HG03571 (cell line): ENCODE results near the gene EMILIN3.

Experiments used
- ATAC-seq: cut with Tn5 transposase; IDR thresholded peaks from one replicate; pipeline ENCODE4 v1.9.1; 2021; ENCODE audit not compliant: unreplicated experiment

The EMILIN3 gene, protein sequence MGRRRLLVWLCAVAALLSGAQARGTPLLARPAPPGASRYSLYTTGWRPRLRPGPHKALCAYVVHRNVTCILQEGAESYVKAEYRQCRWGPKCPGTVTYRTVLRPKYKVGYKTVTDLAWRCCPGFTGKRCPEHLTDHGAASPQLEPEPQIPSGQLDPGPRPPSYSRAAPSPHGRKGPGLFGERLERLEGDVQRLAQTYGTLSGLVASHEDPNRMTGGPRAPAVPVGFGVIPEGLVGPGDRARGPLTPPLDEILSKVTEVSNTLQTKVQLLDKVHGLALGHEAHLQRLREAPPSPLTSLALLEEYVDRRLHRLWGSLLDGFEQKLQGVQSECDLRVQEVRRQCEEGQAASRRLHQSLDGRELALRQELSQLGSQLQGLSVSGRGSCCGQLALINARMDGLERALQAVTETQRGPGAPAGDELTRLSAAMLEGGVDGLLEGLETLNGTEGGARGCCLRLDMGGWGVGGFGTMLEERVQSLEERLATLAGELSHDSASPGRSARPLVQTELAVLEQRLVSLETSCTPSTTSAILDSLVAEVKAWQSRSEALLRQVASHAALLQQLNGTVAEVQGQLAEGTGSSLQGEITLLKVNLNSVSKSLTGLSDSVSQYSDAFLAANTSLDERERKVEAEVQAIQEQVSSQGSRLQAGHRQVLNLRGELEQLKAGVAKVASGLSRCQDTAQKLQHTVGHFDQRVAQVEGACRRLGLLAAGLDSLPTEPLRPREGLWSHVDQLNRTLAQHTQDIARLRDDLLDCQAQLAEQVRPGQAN

DNA sequence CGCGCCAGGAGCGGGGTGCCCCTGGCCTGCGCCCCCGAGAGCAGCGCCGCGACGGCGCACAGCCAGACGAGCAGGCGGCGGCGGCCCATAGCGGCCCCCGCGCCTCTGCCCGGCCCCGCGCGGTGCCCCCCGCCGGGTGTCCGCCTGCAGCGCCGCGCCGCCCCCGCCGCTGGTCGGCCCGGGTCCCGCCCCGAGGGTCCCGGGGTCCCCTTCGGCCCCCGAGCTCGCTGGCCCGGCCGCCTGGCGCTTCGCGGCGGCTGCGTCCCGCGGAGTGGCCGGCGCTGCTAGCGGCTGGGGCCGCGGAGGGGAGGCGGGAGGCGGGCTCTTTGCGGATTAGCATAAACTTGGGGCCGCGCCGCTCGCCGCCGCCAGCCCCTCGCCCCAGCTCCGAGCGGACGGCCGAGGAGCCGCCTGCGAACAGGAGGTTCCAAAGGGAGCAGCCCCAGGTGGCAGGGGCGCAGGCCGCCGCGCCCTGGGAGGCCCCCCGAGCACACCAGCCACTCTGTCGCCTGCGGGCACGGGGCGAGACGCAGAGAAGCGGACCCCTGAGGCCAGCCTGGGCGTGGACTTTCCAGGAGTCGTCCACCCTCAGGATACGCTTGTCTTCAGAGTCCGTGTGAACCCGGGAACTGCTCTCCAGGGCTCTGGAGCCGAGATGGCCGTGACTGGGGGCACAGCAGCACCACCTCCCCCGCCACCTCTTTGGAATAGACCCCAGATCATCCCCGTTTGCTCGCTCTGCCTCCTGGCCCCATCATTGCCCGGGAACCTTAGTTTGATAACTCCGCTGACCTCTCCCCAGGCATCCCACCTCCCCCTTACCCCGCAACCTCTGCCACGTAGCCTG lies at the start of gene EMILIN3:
Gene EMILIN3 (minus strand): TSS at position 273 of the 847 bp plus-strand sequence. CDS start 184 bp downstream, at position 89.
- no peak for ATAC-seq

DNA sequence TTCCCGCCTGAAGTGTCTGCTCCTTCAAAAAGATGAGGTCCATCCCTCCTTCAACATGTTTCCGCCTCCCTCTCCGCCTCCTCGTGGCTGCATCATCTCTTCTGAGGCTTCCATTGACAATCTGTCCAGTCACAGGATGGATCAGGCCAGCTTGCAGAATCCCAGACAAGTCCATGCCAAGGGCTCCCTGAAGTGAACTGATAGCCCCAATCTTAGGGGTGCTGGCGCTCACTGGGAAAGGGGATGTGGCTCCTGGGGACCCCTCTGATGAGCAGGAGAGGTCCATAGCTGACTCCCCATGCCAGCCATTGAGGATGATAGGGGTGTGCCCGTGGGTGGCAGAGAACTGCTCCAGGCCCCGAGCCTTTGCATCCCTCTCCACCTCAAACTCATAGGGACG lies 48.6 kb upstream of the EMILIN3 start:
- no peak for ATAC-seq

DNA sequence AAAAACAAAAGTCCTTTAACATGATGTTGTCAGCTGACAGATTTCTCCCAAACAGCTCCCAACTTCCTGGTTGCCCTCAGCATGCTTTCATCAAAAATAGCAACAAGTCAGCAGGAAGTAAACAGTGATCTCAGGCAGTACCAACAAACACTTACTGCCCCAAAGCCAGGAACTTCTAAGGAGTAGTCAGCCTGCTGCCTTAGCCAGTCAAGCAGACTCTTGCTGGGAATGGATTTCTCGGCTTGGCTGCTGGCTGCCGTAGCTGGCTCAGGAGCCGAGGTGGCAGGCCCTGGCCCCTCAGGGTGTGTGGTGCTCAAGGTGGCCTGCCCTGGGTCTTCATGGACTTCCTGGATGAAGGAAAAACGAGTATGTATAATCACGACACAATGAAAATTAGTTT lies 46.6 kb upstream of the EMILIN3 start:
- no peak for ATAC-seq

DNA sequence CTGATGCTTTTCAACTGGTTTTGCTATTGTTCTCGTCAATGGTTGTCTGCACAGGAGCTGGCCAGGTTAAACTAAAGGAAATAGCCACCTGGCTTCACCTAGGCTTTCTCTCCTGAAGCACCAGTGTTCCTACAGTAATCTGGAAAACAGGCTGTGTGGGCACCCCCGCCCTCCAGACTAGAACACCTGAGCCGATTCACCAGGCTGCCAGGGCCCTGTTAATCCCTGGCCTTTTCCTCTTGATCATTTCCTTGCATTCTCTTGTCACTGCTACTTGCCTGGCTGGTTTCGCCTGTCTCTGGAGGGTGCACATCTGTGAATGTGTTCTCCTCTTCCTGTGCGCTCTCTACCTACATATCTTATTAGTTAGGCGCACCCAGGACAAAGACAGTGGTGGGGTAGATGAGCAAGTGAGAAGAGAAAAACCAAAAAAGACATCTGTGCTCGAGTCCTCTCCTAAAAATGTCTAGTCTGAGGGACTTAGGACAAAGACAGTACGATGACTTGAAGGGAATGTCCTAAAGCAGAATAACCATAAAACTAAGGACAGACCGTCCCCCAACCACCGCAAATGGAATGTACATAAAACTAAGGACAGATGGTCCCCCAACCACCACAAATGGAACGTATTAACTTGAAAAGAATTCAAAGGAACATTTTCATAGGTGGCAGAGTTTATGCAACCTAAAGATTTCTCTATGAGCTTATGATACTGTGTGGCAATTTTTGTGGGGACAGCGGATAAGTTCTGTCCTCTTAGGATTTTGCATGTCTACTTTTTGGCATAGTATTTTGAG lies 45.9 kb upstream of the EMILIN3 start:
- no peak for ATAC-seq

DNA sequence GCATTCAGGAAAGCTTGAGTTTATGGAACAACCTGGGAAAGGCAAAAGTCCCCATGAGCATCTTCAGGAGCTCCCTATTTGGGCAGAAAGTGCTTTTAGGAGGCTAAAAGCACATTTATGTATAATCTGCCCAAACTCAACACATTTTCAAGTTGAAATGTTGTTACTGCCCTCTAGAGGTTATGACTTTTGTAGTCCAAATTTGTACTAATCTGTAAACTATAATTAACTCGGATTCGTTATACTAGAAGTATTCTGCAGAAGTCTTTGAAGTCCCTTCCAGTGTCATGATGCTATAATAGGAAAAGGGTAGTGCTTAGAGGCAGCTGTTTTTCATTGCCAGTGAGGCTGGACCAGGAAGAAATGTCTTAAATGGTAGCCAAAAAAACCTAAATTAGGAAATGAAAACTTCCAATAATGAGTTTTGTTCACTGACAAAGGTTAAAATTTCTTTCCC lies 44.8 kb upstream of the EMILIN3 start:
- ATAC-seq, result no peak

DNA sequence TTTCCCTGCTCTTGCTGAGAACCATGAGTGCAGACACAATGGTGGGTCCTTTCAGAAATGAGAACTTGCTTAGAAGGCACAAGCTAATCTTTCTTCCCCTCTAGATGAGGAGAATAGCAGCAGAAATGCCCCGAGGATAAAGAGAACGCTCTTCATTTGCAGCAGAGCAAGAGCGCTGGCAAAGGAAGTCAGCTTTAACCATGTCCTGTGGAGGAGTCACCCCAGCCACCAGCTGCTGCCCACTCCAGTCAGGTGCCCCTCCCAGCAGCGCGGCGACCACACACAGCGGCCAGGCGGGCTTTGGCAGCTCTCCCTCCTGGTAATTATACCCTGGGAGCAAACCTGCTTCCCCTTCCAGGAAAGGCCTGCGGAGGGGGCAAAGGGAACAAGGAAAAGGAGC lies 42.4 kb upstream of the EMILIN3 start:
- ATAC-seq, result no peak

DNA sequence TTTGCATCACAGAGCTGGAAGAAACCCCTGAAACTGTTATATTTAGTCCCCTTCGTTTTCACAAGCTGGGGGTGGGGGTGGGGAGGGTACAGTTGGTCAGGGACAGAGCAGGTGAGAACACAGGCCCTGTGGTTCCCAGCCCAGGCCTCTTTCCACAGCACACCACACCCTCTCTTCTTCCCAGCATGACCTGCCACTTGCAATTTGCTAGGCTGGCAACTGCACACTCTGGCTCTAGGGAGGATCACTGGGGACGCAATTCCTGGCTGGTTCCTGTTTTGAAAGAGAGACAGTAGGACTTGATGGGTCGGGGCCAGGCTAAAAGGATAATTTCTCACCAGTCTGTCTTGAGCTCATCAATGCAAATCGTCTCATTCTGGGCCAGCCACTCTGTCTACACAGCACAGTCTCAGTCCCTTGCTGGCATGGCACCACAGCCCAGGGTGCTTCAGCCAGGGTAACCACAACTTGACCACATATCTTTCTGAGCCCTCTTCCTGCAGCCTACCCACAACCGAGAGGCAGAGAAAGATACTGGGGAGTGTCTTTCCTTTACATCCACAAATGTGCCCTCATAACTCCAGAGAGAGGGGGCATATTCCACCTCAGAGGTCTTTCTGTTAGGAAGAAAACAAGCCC lies 41.7 kb upstream of the EMILIN3 start:
- no peak for ATAC-seq

DNA sequence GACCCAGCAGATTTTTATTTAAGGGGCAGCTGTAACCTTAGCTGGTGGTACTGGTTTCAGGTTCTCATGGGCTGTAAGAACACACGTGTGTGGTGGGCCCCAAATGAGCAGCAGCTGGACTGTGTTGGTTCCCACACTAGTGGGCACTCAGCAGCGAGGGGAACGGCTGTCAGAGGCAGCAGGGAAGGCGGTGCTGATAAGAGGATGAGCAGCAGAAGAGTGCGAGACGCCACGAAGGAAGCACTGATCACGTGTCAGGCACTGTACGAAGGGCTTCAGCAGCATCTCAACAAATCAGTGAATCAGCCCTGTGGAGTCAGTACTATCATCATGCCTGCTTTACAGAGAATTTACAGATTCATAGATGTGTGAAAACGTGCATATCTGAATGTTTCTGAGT lies 41.0 kb upstream of the EMILIN3 start:
- ATAC-seq, result no peak

DNA sequence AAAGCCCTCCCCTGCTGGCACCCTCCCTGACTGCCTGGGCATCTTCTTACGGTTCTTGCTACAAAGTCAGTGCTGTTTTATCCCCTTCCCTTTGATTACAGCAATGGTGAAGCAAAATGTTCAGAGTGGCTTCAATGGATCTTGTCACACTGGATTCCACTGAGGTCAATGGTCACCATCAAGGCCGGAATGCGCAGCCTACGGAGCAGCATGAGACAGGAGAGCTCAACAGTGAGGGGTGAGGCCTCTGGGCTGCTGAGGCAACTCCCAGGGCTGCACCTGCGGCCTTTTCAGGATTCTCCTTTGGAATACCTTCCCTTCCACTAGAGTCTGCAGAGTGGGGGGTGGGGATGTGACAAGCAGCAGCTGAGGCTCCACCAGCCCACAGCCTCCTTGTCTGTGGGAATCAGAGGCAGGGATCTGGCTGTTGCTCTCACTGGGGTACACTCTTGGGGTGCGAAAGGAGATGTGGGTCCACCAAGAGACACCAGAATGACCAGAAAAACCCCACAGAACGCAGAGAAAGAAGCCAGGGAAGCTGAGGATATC lies 40.4 kb upstream of the EMILIN3 start:
- ATAC-seq, result no peak

DNA sequence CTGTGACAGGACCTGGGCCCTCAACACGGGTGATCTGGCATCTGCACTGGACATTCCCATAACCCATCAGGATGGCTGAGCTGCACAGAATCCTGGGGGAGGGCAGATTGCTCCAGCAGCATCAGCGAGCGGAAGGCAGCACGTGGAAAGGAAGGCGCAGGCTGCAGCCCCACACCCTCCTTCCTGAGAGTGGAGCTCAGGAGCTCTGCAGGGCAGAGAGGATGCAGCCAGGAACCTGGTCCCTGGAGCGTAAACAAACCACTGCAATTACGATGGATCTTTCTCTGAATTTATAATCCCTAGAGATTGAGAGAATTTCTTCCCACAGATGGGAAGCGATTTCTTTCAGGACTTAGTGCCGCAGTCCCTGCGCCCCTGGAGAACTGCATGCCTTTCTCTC lies 39.7 kb upstream of the EMILIN3 start:
- no peak for ATAC-seq

DNA sequence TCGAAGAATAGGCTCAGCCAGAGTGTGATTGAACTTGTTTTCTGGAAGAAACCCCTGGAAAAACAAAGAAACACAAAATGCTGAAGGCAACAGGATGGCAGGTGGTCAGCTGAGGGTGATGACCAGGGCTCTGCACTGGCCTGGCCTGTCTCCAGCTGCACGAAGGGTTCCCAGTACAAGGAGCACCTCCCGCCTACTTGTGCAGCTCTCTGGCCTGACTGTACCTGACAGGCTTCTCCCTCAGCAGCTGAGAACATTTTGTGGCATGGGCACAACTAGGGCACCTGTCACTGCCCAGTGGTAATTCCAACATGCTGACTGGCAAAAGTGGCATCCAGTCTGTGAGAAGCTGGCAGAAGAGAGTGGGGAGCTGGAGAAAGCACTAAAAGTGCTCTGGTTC lies 38.8 kb upstream of the EMILIN3 start:
- ATAC-seq, result no peak

DNA sequence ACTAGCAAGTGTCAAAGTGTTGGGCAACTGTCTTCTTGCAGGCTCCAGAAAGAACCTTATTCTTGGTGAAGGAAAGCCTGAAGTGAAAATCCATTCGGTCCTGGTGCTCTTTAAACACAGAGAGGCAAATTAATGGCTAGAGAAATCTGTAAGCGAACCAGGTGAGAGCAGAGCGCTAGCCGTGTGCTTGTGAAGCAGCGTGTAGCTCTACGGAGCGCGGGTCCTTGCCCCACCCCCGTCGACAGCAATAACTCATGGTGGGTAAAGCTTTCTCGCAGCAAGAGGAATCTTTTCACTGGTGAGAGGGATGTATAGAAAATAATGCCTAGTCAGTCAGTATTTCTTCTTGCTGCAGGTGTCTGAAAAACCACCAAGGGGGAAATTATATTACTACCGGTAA lies 37.0 kb upstream of the EMILIN3 start:
- no peak for ATAC-seq

DNA sequence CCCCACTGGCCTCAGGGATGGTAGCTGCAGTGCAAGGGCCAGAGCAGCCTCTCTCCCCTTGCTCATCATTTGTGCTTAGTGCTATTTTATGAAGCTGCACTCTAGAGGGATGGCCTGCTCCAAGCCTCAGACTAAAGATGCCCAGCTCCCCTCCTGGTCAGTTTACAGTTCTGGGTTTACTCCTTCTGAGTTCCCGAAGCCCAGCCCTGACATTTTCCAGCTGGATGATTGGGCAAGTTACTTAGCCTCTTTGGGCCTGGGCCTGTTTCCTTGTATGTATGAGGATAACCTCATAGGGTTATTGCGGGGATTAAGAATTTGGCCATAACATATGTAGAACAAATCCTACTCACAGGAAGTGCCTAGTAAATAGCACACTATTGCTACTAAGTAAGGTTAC lies 31.8 kb upstream of the EMILIN3 start:
- ATAC-seq, result no peak

DNA sequence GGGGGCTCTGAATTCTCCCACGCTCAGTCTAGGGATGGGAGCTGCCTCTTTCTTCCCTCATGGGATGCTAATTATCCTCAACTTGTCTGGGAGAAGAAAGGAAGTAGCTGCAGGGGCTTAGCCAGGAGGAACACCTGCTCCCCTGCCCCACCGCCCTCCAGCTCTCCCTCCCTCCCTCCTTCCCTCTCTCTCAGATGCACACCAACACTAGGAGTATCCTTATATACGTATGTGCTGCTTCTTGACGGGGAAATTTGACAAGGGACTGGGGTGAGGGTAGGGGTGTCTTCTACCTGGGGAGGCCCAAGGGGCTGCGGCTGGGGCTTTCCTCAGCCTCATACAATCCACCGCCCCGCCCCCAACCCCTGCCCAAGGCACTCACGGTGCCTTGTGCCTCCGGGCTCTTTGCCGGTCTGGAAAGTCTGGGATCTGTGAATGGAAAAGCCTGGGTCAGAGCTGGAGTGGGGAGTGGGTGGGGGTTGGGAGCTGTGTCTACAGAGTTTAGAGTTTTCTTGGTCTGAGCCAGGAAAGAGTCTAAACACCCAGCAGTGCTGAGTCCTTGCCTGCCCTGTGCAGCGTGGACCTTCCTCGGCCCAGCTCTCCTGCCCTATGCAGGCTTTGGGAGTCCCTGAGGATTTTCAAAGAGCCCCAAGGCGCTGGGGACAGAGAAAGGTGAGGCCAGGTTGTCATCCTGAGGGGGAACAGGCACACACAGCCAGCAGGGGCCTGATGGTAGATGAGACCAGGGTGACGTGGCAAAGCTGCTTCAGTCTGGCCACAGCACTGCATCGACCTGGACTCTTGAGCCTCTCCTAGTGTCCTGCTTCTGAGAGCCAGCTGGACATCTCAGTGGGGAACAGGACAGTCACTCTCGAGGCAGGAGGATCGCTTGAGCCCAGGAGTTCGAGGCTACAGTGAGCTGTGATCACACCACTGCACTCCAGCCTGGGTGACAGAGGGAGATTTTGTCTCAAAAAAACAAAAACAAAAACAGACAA lies 29.3 kb upstream of the EMILIN3 start:
- ATAC-seq, result no peak

DNA sequence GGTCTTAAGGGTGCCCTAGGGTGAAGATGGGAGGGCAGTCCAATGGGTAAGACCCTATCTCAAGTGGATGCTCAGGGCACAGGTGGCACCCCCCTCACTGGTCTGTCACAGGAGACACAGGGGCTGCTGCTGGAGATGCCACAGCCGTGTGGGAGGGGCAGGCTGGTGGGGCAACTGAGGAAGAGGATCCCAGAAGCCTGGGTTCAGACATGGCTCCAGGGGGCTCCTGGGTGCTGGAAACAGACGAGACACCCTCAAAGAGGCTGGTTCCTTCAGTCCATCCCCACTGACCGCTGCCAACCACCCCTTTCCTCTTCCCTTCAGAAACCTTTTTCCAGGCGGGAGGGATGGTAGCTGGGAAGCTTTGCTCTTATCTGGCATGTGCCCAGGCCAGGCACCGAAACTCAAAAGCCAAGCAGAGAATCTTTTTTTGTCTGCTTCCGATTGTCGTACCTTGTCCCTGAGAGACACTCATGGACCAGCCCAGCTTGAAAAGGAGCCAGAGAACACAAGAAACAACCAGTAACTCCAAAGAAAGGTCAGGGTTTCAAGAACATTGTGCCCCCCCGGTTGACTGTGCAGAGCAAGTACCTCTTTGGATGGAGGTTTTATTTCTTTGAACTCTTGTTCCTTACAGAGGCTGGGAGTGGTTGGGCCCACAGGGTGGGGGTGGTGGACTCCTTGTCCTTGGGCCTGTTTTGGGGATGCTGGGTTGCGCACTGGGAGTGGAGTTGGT lies 28.5 kb upstream of the EMILIN3 start:
- ATAC-seq, result no peak

DNA sequence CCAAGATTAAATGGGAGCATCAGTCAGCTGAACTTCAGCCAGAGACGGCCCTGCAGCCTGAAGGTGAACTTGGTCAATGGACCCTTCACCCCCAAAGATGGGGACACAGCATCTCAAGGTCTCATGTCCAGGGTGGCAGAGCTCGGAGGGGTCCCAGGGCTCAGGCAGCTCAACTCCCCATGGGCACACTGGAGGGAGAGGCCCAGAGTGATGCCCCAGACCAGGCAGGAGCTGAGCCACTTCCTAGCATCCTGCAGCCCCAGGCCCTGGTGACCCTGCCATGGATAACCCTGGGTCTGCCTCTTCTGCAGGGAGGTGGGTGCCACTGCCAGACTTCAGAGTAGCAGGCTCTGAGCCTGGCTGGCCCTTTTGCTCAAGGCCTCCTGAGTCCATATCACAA lies 27.5 kb upstream of the EMILIN3 start:
- ATAC-seq, result no peak

DNA sequence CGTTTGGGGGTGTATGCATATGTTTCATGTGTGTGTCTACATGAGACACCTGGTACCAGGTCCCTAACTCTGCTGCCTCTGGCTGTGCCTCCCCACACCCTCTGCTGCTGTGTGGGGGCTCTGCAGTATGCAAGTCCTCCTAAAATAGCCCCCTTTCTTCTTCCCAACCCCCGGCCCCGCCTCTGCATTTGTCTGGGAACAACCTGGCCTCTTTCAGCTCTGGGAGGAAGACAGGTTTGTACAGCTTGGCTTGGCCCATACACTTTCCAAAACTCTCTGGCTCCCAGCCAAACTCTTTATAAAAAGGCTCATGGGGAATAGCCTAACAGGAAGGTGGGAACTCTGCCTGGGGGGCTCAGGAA lies 27.1 kb upstream of the EMILIN3 start:
- ATAC-seq, result no peak
